HepG2 (cell line): ENCODE data around the gene ITCH. TPM values are rescaled to one million over a fixed set of nuclear protein-coding genes. Genes with fewer than 3 reads are reported as not detected.

ENCODE experiments used
- AHR ChIP-seq: IDR thresholded peaks from 2 replicates; pipeline ENCODE4 v1.6.1; 2018; ENCODE audit warnings: missing genetic modification reagents, missing compliant biosample characterization
- CREB3 ChIP-seq: sonication (generic); formaldehyde crosslinking; IDR thresholded peaks from 2 replicates; pipeline ENCODE4 v1.5.0; 2020; ENCODE audit warnings: missing genetic modification reagents
- RFXAP ChIP-seq: sonication (generic); formaldehyde crosslinking; IDR thresholded peaks from 2 replicates; pipeline ENCODE4 v1.4.0; 2020; ENCODE audit warnings: missing genetic modification reagents, borderline replicate concordance
- ZNF589 ChIP-seq: sonication (generic); formaldehyde crosslinking; conservative IDR thresholded peaks from 2 replicates; pipeline ENCODE4 v1.8.0; 2022; ENCODE audit warnings: mild to moderate bottlenecking, moderate library complexity, missing genetic modification reagents
- ZNF670 ChIP-seq: sonication (generic); formaldehyde crosslinking; IDR thresholded peaks from 2 replicates; pipeline ENCODE4 v1.8.0; 2022; ENCODE audit warnings: mild to moderate bottlenecking, missing genetic modification reagents, borderline replicate concordance
- ZZZ3 ChIP-seq: sonication (generic); formaldehyde crosslinking; IDR thresholded peaks from 2 replicates; pipeline ENCODE4 v1.4.0; 2020; ENCODE audit warnings: missing genetic modification reagents, mild to moderate bottlenecking, borderline replicate concordance
- polyA plus RNA-seq, 8 experiments: library from polyadenylated mRNA; depleted of rRNA in 3 of 8; stranded (reverse) in 7 of 8; unstranded in 1 of 8; fragments of >200 nt; fragmentation: Illumina TruSeq in 4 of 8; extraction: Trizol in 4 of 8; gene quantifications; 2 replicates each; pipeline versions ENCODE4 v1.2.1 to v1.2.3, GENCODE V29; 2011 to 2016; ENCODE audit warnings: low read depth in 4 of 8, missing spikeins in 1 of 8, mixed read lengths in 1 of 8; ENCODE audit not compliant: insufficient read depth in 1 of 8
- total RNA-seq, 5 experiments: library from RNA; depleted of rRNA; stranded (reverse); fragments of >200 nt; fragmentation: Illumina TruSeq; extraction: Trizol; gene quantifications; 2 replicates each; pipeline ENCODE4 v1.2.3, GENCODE V29; 2016; ENCODE audit warnings: low read depth in 1 of 5
- TF ChIP-seq, protein P1 (sequence below): sonication (generic); formaldehyde crosslinking; IDR thresholded peaks from 2 replicates; pipeline ENCODE4 v1.5.1; 2020; ENCODE audit warnings: mild to moderate bottlenecking, missing genetic modification reagents, moderate library complexity
- TF ChIP-seq, protein P2 (sequence below): sonication (generic); formaldehyde crosslinking; IDR thresholded peaks from 2 replicates; pipeline ENCODE4 v1.8.0; 2022; ENCODE audit warnings: mild to moderate bottlenecking, missing genetic modification reagents

ITCH gene
- total and polyA plus RNA-seq, 2 of the 13 experiments (the other 11 are each of a cell fraction or from before 2014, with no cell fraction given): 20.5 to 112 TPM

DNA sequence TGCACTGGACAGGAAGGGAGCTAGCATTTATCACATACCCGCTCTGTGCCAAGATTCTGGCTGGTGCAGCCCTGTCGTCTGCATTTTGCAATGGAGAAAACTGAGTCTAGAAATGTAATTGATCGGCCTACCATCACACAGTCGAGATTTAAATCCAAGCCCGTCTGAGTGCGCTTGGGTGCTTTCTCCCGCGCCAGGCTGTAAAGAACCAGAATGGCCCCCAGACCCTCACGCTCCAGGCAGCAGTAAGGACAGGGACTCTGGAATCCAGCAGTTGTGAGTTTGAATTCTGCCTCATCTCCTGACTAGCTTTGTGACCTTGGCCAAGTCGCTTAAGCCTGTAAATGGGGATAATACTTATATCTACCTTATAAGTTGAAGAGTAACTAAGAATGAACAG is 163.9 kb downstream of the ITCH start (continued):
- TF ChIP-seq, protein P1, sequence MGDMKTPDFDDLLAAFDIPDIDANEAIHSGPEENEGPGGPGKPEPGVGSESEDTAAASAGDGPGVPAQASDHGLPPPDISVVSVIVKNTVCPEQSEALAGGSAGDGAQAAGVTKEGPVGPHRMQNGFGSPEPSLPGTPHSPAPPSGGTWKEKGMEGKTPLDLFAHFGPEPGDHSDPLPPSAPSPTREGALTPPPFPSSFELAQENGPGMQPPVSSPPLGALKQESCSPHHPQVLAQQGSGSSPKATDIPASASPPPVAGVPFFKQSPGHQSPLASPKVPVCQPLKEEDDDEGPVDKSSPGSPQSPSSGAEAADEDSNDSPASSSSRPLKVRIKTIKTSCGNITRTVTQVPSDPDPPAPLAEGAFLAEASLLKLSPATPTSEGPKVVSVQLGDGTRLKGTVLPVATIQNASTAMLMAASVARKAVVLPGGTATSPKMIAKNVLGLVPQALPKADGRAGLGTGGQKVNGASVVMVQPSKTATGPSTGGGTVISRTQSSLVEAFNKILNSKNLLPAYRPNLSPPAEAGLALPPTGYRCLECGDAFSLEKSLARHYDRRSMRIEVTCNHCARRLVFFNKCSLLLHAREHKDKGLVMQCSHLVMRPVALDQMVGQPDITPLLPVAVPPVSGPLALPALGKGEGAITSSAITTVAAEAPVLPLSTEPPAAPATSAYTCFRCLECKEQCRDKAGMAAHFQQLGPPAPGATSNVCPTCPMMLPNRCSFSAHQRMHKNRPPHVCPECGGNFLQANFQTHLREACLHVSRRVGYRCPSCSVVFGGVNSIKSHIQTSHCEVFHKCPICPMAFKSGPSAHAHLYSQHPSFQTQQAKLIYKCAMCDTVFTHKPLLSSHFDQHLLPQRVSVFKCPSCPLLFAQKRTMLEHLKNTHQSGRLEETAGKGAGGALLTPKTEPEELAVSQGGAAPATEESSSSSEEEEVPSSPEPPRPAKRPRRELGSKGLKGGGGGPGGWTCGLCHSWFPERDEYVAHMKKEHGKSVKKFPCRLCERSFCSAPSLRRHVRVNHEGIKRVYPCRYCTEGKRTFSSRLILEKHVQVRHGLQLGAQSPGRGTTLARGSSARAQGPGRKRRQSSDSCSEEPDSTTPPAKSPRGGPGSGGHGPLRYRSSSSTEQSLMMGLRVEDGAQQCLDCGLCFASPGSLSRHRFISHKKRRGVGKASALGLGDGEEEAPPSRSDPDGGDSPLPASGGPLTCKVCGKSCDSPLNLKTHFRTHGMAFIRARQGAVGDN (CRISPR knock-in tag): no peak
- no peak for TF ChIP-seq AHR (CRISPR knock-in tag)
- no peak for TF ChIP-seq RFXAP (CRISPR knock-in tag)
- TF ChIP-seq ZNF670 (CRISPR knock-in tag): peak; percentile 62; the same call in 1 of the 2 replicates
- TF ChIP-seq CREB3: no peak
- TF ChIP-seq, protein P2, sequence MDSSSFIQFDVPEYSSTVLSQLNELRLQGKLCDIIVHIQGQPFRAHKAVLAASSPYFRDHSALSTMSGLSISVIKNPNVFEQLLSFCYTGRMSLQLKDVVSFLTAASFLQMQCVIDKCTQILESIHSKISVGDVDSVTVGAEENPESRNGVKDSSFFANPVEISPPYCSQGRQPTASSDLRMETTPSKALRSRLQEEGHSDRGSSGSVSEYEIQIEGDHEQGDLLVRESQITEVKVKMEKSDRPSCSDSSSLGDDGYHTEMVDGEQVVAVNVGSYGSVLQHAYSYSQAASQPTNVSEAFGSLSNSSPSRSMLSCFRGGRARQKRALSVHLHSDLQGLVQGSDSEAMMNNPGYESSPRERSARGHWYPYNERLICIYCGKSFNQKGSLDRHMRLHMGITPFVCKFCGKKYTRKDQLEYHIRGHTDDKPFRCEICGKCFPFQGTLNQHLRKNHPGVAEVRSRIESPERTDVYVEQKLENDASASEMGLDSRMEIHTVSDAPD (CRISPR knock-in tag): no peak
- 0 out of 2 replicates have a peak, but pooled peaks have one; percentile 54 for TF ChIP-seq ZZZ3
- TF ChIP-seq ZNF589 (CRISPR knock-in tag): no peak
- TF ChIP-seq, all 625 proteins: peak for 6
